C4-2B (cell line): Measurements from ENCODE around the gene NHLRC4.
A peak's percentile ranks its signal among the peaks of the same experiment; 100 is the strongest.

Experiments used
- H3K27ac ChIP-seq: fragments of 450-650 bp; 2 replicates; pipeline ENCODE4 v1.5.1; 2017
- CTCF ChIP-seq: fragments of 450-650 bp; conservative IDR thresholded peaks from 2 replicates; pipeline ENCODE4 v1.5.1; 2017; ENCODE audit warnings: mild to moderate bottlenecking
- ZFX ChIP-seq: fragments of 450-650 bp; IDR thresholded peaks from 2 replicates; pipeline ENCODE4 v1.6.1; 2017

NHLRC4 gene

DNA sequence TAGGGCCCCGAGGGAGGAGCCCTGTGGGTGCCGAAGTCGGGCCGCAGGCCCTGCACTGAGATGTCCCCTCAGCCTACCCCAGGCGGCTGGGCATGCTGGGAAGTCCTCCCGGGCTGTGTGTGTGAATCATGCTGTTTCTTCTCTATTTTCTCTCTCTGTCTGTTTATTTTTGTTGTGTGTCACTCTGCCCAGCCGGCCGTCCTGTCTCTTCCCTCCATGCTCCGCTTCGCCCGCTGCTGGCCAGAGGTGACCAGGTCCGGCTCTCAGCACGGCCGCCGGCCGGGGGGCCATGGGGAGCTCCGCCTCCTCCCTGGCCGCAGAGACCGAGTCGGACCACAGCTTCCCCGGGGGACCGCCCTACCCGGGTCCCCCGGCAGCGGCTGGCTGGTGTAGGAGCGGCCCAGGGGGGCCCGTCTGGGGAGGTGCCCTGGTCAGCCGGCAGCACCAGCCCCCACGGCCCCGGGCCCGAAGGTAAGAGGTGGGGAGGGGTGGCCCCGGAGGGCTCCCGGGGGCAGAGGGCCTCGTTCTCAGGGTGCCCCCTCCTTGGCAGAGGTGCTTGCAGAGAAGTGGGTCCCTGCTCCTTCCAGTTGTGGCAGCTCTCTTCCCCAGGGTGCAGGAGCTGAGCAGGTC, 26.8 kb upstream of the NHLRC4 start:
- TF ChIP-seq CTCF: no peak
- TF ChIP-seq ZFX: no peak
- no peak overlapping the region for H3K27ac ChIP-seq

GRCh38 chr16:540645-541340, 26.0 kb upstream of the NHLRC4 start:
- no peak overlapping the region for H3K27ac ChIP-seq

GRCh38 chr16:543301-544164, 23.3 kb upstream of the NHLRC4 start:
- TF ChIP-seq ZFX (no peak), CTCF (no peak)
- H3K27ac ChIP-seq: no peak overlapping the region

More at GRCh38 chr16:540645-541340, 26.0 kb upstream of the NHLRC4 start:
- TF ChIP-seq ZFX: no peak
- TF ChIP-seq CTCF: no peak

- no peak overlapping the region for H3K27ac ChIP-seq
- no peak for TF ChIP-seq ZFX
- no peak for TF ChIP-seq CTCF
These were observed 22.3 kb upstream of the NHLRC4 start for GRCh38 chr16:544517-544916.

- no peak overlapping the region; the same call in 1 of the 2 replicates for H3K27ac ChIP-seq
- TF ChIP-seq CTCF: peak; percentile 92
- no peak for TF ChIP-seq ZFX
These were observed 19.7 kb upstream of the NHLRC4 start for GRCh38 chr16:546909-547770.

GRCh38 chr16:548586-548985, 18.2 kb upstream of the NHLRC4 start:
- H3K27ac ChIP-seq: no peak overlapping the region
- no peak for TF ChIP-seq ZFX
- no peak for TF ChIP-seq CTCF
